Large intestine (tissue), 3 donors: Measurements from ENCODE around the gene RAB20. TPM values are rescaled to one million over a fixed set of nuclear protein-coding genes. Genes with fewer than 3 reads are reported as not detected.

Experiments
- DNase-seq, 2 donors: peaks; one replicate each; pipeline versions ENCODE4 v3.0.0 to v3.0.0-alpha.2; 2013
- H3K27ac ChIP-seq: one replicate; pipeline ENCODE4 v1.5.1; 2013; ENCODE audit warnings: low read length
- H3K27me3 ChIP-seq: 2 replicates; pipeline ENCODE4 v1.6.1; 2013; ENCODE audit warnings: low read length; ENCODE audit not compliant: control insufficient read depth, insufficient read depth
- H3K36me3 ChIP-seq: 2 replicates; pipeline ENCODE4 v1.6.1; 2013; ENCODE audit warnings: low read length; ENCODE audit not compliant: control insufficient read depth, insufficient read depth
- H3K4me1 ChIP-seq: one replicate; pipeline ENCODE4 v1.6.1; 2013; ENCODE audit warnings: low read length; ENCODE audit not compliant: control insufficient read depth, insufficient read depth
- H3K4me3 ChIP-seq: one replicate; pipeline ENCODE4 v1.5.1; 2013; ENCODE audit warnings: low read length
- H3K9me3 ChIP-seq: one replicate; pipeline ENCODE4 v1.6.1; 2013; ENCODE audit warnings: mild to moderate bottlenecking, low read depth, low read length, moderate library complexity; ENCODE audit not compliant: control insufficient read depth
- WGBS: methylation state at CpG from one replicate; pipeline ENCODE4 v1.1.5; 2013; ENCODE audit warnings: low lambda C conversion rate; ENCODE audit not compliant: insufficient coverage; 5-methylcytosine and 5-hydroxymethylcytosine counted together
- polyA plus RNA-seq: library from polyadenylated mRNA; unstranded; fragments of 120-200 nt; gene quantifications from one replicate; pipeline ENCODE4 v1.2.1, GENCODE V29; 2013

The RAB20 gene
- polyA plus RNA-seq, 1 donor: 23.9 TPM

GRCh38 chr13:110522721-110523120, 38.8 kb downstream of the RAB20 start:
- WGBS: no CpG with 5 or more reads among the region's 5 CpGs
- Histone ChIP-seq H3K4me3 (no peak overlapping the region), H3K27ac (peak overlapping the region; percentile 92), H3K4me1 (peaks cover 79% of the 10 kb centered on the region), H3K9me3 (no peaks in the 10 kb centered on the region), H3K27me3 (no peaks in the 10 kb centered on the region), H3K36me3 (peaks cover 25% of the 10 kb centered on the region)
- no peak for DNase-seq

DNA sequence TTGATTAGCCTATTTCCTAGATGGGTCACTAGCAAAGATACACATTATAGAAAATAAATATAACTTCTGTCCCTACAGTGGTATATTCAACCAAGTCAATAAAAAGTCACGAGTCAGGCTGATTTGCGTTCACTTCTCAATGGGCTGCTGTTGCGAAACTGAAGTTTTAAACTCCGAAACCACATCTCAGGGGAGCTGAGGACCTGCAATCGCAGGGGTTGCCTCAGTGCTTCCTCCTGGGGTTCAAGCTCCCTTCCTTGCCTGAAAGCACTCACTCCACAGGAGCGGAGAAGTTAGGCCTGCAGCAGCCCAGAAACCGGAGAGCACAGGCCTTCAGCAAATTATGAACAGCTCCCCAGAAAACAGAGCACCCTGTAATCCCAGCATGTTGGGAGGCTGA, 39.6 kb downstream of the RAB20 start:
- Histone ChIP-seq H3K27me3 (no peaks in the 10 kb centered on the region), H3K4me1 (peaks cover 78% of the 10 kb centered on the region), H3K9me3 (no peaks in the 10 kb centered on the region), H3K27ac (peak overlapping the region; percentile 92), H3K36me3 (peaks cover 25% of the 10 kb centered on the region), H3K4me3 (no peak overlapping the region)
- WGBS: 40% methylated on average over 1 of the region's 7 CpGs
- DNase-seq: peak; percentile 69 to 78

- Histone ChIP-seq H3K27ac (peak overlapping the region; percentile 92), H3K36me3 (peaks cover 25% of the 10 kb centered on the region), H3K27me3 (no peaks in the 10 kb centered on the region), H3K4me3 (no peak overlapping the region), H3K4me1 (peaks cover 73% of the 10 kb centered on the region), H3K9me3 (no peaks in the 10 kb centered on the region)
- WGBS: no CpG with 5 or more reads among the region's 10 CpGs
- DNase-seq: no peak
Measured at GRCh38 chr13:110521296-110521680, 40.2 kb downstream of the RAB20 start.

DNA sequence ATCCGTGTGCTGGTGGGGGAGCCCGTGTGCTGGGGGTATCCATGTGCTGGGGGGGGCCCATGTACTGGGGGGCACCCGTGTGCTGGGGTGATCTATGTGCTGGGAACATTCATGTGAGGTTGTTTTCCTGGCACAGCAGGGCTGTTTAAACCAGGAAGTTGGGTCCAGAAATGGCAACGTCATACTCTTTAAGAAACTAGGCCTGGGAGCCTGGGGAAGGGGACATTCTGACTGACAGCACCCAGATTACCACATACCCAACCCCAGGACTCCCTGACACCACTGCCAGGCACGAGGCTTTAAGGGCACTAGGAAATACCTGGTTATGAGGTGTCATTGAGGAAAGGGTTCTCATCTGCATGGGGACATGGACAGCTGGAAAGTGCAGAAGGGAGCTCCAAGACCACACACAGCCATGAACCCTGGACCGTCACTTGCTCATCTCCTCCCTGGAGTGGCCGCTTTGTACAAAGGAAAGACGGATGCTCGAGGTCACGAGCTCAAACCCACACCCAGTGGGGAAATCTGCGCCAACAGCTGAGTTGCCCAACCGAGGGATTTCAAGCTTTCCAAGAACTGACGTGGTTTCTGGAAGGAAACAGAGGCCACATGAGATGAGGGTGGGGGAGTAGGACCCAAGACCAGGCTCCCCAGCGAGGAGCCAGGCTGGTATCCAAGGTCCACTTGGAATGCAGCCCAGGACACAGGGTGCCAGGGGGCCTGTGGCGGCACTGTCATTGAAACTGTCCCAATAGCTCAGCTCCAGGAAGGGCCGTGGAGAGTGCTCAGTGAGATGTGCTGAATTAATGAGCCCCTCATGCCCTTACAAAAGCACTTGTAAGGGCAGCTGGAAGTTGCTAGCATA, 40.9 kb downstream of the RAB20 start:
- Histone ChIP-seq H3K9me3 (no peaks in the 10 kb centered on the region), H3K4me3 (no peak overlapping the region), H3K27me3 (no peaks in the 10 kb centered on the region), H3K36me3 (peaks cover 25% of the 10 kb centered on the region), H3K27ac (peak overlapping the region; percentile 92), H3K4me1 (peaks cover 66% of the 10 kb centered on the region)
- WGBS: no CpG with 5 or more reads among the region's 16 CpGs
- peak; percentile 93 to 95 for DNase-seq

GRCh38 chr13:110519506-110519905, 42.0 kb downstream of the RAB20 start:
- peak overlapping the region; percentile 92 for H3K27ac ChIP-seq

GRCh38 chr13:110519046-110519445, 42.5 kb downstream of the RAB20 start:
- WGBS: no CpG with 5 or more reads among the region's 16 CpGs
- peaks cover 31% of the 10 kb centered on the region for H3K36me3 ChIP-seq
- DNase-seq: no peak
- no peak overlapping the region for H3K4me3 ChIP-seq
- H3K27me3 ChIP-seq: no peaks in the 10 kb centered on the region
- H3K9me3 ChIP-seq: no peaks in the 10 kb centered on the region
- peaks cover 50% of the 10 kb centered on the region for H3K4me1 ChIP-seq
- peak overlapping the region; percentile 85 for H3K27ac ChIP-seq

More at GRCh38 chr13:110519506-110519905, 42.0 kb downstream of the RAB20 start:
- Histone ChIP-seq H3K27me3 (no peaks in the 10 kb centered on the region), H3K4me1 (peaks cover 55% of the 10 kb centered on the region), H3K36me3 (peaks cover 29% of the 10 kb centered on the region), H3K4me3 (no peak overlapping the region), H3K9me3 (no peaks in the 10 kb centered on the region)
- no CpG with 5 or more reads among the region's 7 CpGs for WGBS
- no peak for DNase-seq

DNA sequence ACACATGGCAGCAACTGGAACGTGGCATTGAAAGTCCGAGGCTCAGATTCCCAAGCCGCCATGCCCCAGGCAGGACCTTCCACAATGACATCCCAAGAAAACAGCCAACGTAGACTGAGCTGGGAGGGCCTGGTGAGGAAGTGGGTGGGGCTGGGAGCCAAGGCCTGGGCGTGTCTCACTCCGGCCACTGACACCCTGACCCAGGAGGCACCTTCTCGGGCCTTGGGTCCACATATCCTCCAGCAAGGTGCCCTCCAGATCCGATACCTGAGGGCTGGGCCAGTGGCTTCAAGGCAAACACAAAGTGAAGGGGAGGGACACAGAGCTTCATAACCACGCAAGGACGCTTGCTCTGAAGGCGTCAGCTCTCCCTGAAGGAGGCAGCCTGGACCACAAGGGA, 43.0 kb downstream of the RAB20 start:
- Histone ChIP-seq H3K27me3 (no peaks in the 10 kb centered on the region), H3K9me3 (no peaks in the 10 kb centered on the region), H3K4me1 (peaks cover 49% of the 10 kb centered on the region), H3K36me3 (peaks cover 32% of the 10 kb centered on the region), H3K4me3 (no peak overlapping the region), H3K27ac (peak overlapping the region; percentile 85)
- DNase-seq: peak in 1 of 2 donors; percentile 73
- no CpG with 5 or more reads among the region's 11 CpGs for WGBS

GRCh38 chr13:110518226-110518525, 43.3 kb downstream of the RAB20 start:
- no CpG with 5 or more reads among the region's 8 CpGs for WGBS
- Histone ChIP-seq H3K27ac (peak overlapping the region; percentile 85), H3K9me3 (no peaks in the 10 kb centered on the region), H3K4me1 (peaks cover 49% of the 10 kb centered on the region), H3K27me3 (no peaks in the 10 kb centered on the region), H3K36me3 (peaks cover 28% of the 10 kb centered on the region), H3K4me3 (no peak overlapping the region)
- DNase-seq: no peak

DNA sequence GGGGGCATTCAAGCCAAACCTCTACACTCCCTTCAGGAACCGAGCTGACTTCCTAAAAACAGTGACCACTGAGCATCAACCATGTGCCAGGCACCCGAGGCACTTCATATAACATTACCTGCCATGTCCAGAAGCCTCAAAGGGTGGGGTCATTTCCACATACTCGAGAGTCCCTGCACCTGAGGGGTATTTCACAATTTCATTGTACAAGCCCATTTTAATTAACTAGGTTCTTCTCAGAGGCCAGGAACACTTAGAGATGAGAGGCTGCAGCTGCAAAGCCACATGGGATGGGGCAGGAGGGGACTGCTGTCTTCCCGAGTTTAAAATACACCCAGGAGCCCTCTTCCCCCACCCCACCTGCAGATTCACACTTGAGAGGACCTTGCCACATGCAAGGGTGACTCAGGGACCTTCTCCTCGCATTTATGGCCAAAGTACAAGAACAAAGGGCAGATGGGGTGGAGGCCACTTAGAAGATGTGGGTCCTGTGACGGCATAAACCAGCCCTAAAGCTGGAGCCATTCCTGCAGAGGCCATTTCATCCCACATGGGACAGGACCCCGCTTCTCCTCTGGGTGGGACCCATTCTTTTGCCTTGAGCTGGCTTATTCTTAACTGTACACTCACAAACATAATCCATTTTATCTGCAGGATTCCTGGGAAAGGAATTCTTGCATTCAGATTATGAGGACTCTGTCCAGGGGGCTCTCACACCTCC, 43.9 kb downstream of the RAB20 start:
- H3K9me3 ChIP-seq: no peaks in the 10 kb centered on the region
- no peaks in the 10 kb centered on the region for H3K27me3 ChIP-seq
- H3K4me3 ChIP-seq: no peak overlapping the region
- H3K36me3 ChIP-seq: peaks cover 30% of the 10 kb centered on the region
- peak; percentile 89 to 94 for DNase-seq
- peak overlapping the region; percentile 85 for H3K27ac ChIP-seq
- no CpG with 5 or more reads among the region's 7 CpGs for WGBS
- peaks cover 49% of the 10 kb centered on the region for H3K4me1 ChIP-seq

DNA sequence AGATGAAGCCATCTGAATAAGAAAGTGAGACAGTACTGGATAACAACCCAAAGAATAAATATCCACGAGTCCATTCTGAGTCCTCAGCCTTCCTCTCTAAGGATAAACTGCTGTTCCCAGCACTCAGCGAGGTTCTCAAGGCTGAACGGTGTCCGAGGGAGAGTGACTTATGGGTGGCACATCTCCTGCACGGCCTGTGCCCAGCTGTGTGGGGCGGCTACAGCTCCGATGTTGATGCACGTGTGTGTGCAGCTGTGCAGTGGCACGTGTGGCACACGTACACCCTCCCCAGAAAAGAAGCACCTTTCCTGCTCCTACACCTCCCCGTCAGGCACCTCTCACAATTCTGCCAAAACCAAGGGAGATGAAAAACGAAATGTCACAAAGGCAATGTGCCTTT, 45.0 kb downstream of the RAB20 start:
- no peak for DNase-seq
- peaks cover 6% of the 10 kb centered on the region for H3K9me3 ChIP-seq
- H3K36me3 ChIP-seq: peaks cover 41% of the 10 kb centered on the region
- no peak overlapping the region for H3K27ac ChIP-seq
- no CpG with 5 or more reads among the region's 12 CpGs for WGBS
- no peaks in the 10 kb centered on the region for H3K27me3 ChIP-seq
- no peak overlapping the region for H3K4me3 ChIP-seq
- H3K4me1 ChIP-seq: peaks cover 42% of the 10 kb centered on the region
